Type B pancreatic cell (in vitro differentiated cells): ENCODE results near the gene SMARCD2. TPM values are rescaled to one million over a fixed set of nuclear protein-coding genes. Genes with fewer than 3 reads are reported as not detected.
A peak's percentile ranks its signal among the peaks of the same experiment; 100 is the strongest.

ENCODE experiments used
- DNase-seq: peaks from one replicate; pipeline ENCODE4 v3.0.0; 2021; ENCODE audit warnings: mixed read lengths; ENCODE audit not compliant: unreplicated experiment; ENCODE audit errors: extremely low spot score
- H3K27ac Mint-ChIP-seq: 2 replicates; pipeline ENCODE4 v1.8.0; 2021; ENCODE audit warnings: mild to moderate bottlenecking, mixed read lengths
- H3K27me3 Mint-ChIP-seq: 2 replicates; pipeline ENCODE4 v1.8.0; 2021; ENCODE audit warnings: mixed read lengths
- H3K36me3 Mint-ChIP-seq: 2 replicates; pipeline ENCODE4 v1.8.0; 2021; ENCODE audit warnings: mixed read lengths
- H3K4me1 Mint-ChIP-seq: one replicate; pipeline ENCODE4 v1.8.0; 2021; ENCODE audit warnings: mixed read lengths; ENCODE audit not compliant: unreplicated experiment
- H3K4me3 Mint-ChIP-seq: 2 replicates; pipeline ENCODE4 v1.8.0; 2021; ENCODE audit warnings: mild to moderate bottlenecking, mixed read lengths
- H3K9me3 Mint-ChIP-seq: 2 replicates; pipeline ENCODE4 v1.8.0; 2021; ENCODE audit warnings: mixed read lengths
- total RNA-seq: library from RNA; stranded (reverse); gene quantifications from 2 replicates; pipeline ENCODE4 v1.2.1, GENCODE V29; 2021; ENCODE audit warnings: low replicate concordance
- TF ChIP-seq, protein P1 (sequence below): fragments of 200-600 bp; sonication (generic); conservative IDR thresholded peaks from 2 replicates; pipeline ENCODE4 v1.5.0; 2021; ENCODE audit warnings: antibody characterized with exemption, mild to moderate bottlenecking

Gene SMARCD2
- total RNA-seq, 1 donor from 2014 or later, result 64.8 TPM

GRCh38 chr17:63833026-63833740 lies 9.3 kb downstream of the SMARCD2 start:
- peak overlapping the region; percentile 12 for H3K27ac Mint-ChIP-seq
- H3K4me1 Mint-ChIP-seq, result peaks cover 7% of the 10 kb centered on the region
- H3K9me3 Mint-ChIP-seq, result no peaks in the 10 kb centered on the region
- H3K36me3 Mint-ChIP-seq, result peaks cover 34% of the 10 kb centered on the region
- DNase-seq, result no peak
- H3K27me3 Mint-ChIP-seq, result no peaks in the 10 kb centered on the region
- TF ChIP-seq, protein P1, sequence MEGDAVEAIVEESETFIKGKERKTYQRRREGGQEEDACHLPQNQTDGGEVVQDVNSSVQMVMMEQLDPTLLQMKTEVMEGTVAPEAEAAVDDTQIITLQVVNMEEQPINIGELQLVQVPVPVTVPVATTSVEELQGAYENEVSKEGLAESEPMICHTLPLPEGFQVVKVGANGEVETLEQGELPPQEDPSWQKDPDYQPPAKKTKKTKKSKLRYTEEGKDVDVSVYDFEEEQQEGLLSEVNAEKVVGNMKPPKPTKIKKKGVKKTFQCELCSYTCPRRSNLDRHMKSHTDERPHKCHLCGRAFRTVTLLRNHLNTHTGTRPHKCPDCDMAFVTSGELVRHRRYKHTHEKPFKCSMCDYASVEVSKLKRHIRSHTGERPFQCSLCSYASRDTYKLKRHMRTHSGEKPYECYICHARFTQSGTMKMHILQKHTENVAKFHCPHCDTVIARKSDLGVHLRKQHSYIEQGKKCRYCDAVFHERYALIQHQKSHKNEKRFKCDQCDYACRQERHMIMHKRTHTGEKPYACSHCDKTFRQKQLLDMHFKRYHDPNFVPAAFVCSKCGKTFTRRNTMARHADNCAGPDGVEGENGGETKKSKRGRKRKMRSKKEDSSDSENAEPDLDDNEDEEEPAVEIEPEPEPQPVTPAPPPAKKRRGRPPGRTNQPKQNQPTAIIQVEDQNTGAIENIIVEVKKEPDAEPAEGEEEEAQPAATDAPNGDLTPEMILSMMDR, result no peak
- H3K4me3 Mint-ChIP-seq, result no peak overlapping the region

GRCh38 chr17:63832455-63832854 lies 10.0 kb downstream of the SMARCD2 start:
- DNase-seq, result no peak
- H3K4me1 Mint-ChIP-seq, result peaks cover 12% of the 10 kb centered on the region
- no peaks in the 10 kb centered on the region for H3K9me3 Mint-ChIP-seq
- H3K27me3 Mint-ChIP-seq, result no peaks in the 10 kb centered on the region
- H3K27ac Mint-ChIP-seq, result no peak overlapping the region
- peaks cover 34% of the 10 kb centered on the region for H3K36me3 Mint-ChIP-seq
- H3K4me3 Mint-ChIP-seq, result no peak overlapping the region
- TF ChIP-seq, protein P1, result peak; percentile 37

GRCh38 chr17:63832014-63832413 lies 10.5 kb downstream of the SMARCD2 start:
- Mint-ChIP-seq H3K36me3 (peaks cover 34% of the 10 kb centered on the region), H3K27ac (no peak overlapping the region), H3K4me1 (peaks cover 15% of the 10 kb centered on the region), H3K27me3 (no peaks in the 10 kb centered on the region), H3K9me3 (no peaks in the 10 kb centered on the region), H3K4me3 (no peak overlapping the region)
- DNase-seq, result no peak
- TF ChIP-seq, protein P1, result no peak

DNA sequence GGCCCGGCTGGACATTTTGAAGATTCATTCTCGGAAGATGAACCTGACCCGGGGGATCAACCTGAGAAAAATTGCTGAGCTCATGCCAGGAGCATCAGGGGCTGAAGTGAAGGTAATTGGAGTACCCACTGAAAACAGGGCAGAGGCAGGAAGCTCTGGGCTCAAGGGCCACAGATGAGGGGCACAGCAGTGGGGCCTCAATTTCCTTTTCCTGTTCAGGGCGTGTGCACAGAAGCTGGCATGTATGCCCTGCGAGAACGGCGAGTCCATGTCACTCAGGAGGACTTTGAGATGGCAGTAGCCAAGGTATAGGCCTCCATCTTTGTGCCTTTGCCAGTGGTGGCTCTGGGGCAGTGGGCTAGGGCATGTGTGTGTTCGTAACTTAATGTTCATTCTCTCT lies 11.0 kb downstream of the SMARCD2 start:
- Mint-ChIP-seq H3K4me1 (peaks cover 21% of the 10 kb centered on the region), H3K4me3 (no peak overlapping the region), H3K36me3 (peaks cover 31% of the 10 kb centered on the region), H3K27ac (no peak overlapping the region), H3K27me3 (no peaks in the 10 kb centered on the region), H3K9me3 (no peaks in the 10 kb centered on the region)
- TF ChIP-seq, protein P1, result no peak
- no peak for DNase-seq

DNA sequence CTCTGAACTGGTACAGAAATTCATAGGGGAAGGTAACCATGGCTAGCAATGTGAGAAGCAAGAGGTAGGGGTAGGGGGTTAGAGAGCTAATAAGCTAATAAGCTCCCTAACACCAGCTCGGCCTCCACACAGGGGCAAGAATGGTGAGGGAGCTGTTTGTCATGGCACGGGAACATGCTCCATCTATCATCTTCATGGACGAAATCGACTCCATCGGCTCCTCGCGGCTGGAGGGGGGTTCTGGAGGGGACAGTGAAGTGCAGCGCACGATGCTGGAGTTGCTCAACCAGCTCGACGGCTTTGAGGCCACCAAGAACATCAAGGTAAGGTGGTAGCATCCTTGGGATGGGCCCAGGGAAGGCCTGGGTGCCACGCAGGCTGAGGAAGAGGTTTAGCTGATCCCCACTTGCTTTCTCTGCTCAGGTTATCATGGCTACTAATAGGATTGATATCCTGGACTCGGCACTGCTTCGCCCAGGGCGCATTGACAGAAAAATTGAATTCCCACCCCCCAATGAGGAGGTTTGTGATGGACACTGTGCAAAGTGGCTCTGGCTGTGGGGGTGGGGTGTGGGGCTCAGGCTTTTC lies 11.5 kb downstream of the SMARCD2 start:
- Mint-ChIP-seq H3K9me3 (no peaks in the 10 kb centered on the region), H3K36me3 (peaks cover 31% of the 10 kb centered on the region), H3K4me3 (peak overlapping the region; percentile 18), H3K27ac (peak overlapping the region; percentile 48), H3K4me1 (peaks cover 26% of the 10 kb centered on the region), H3K27me3 (no peaks in the 10 kb centered on the region)
- no peak for DNase-seq
- TF ChIP-seq, protein P1, result no peak
